Upper lobe of right lung (tissue), 1 donor: ENCODE data around the gene PTPRG. TPM values are rescaled to one million over a fixed set of nuclear protein-coding genes. Genes with fewer than 3 reads are reported as not detected.

ENCODE experiments used
- ATAC-seq: fragments of 200-7000 bp; cut with Tn5 transposase; one replicate; pipeline ENCODE4 v1.9.1; 2020; ENCODE audit warnings: mild to moderate bottlenecking, moderate library complexity
- DNase-seq: peaks from one replicate; pipeline ENCODE4 v3.0.0-alpha.2; 2020
- H3K27ac ChIP-seq: fragments of 200-600 bp; one replicate; pipeline ENCODE4 v1.8.0; 2022
- H3K27me3 ChIP-seq: fragments of 200-600 bp; one replicate; pipeline ENCODE4 v1.8.0; 2022; ENCODE audit warnings: mild to moderate bottlenecking
- H3K36me3 ChIP-seq: fragments of 200-600 bp; one replicate; pipeline ENCODE4 v1.8.0; 2022
- H3K4me1 ChIP-seq: fragments of 200-600 bp; one replicate; pipeline ENCODE4 v1.8.0; 2022
- H3K4me3 ChIP-seq: fragments of 200-600 bp; one replicate; pipeline ENCODE4 v1.8.0; 2022; ENCODE audit warnings: mild to moderate bottlenecking
- H3K9me3 ChIP-seq: fragments of 200-600 bp; one replicate; pipeline ENCODE4 v1.8.0; 2022
- intact Hi-C: fragments of 100-400 bp; cut with DNase I; formaldehyde crosslinking; loops from one replicate; pipeline ENCODE4 v1.11.0; 2022
- total RNA-seq: library from RNA; stranded (reverse); fragmentation: NEBNext Ultra II Directional; extraction: Animal tissue kit (Norgen Biotek cat#: 25700); gene quantifications from one replicate; pipeline ENCODE4 v1.2.1, GENCODE V29; 2021
- TF ChIP-seq, protein P1 (sequence below): fragments of 200-600 bp; IDR thresholded peaks from one replicate; pipeline ENCODE4 v1.8.0; 2022; ENCODE audit warnings: antibody characterized with exemption
- donor health status: DM: no; HTN: yes; CAD: no; lungs with severe emphysema.

Gene PTPRG
- total RNA-seq, 1 donor from 2014 or later = 86.7 TPM

GRCh38 chr3:61777483-61777882 lies 216.1 kb downstream of the PTPRG start:
- TF ChIP-seq, protein P1, sequence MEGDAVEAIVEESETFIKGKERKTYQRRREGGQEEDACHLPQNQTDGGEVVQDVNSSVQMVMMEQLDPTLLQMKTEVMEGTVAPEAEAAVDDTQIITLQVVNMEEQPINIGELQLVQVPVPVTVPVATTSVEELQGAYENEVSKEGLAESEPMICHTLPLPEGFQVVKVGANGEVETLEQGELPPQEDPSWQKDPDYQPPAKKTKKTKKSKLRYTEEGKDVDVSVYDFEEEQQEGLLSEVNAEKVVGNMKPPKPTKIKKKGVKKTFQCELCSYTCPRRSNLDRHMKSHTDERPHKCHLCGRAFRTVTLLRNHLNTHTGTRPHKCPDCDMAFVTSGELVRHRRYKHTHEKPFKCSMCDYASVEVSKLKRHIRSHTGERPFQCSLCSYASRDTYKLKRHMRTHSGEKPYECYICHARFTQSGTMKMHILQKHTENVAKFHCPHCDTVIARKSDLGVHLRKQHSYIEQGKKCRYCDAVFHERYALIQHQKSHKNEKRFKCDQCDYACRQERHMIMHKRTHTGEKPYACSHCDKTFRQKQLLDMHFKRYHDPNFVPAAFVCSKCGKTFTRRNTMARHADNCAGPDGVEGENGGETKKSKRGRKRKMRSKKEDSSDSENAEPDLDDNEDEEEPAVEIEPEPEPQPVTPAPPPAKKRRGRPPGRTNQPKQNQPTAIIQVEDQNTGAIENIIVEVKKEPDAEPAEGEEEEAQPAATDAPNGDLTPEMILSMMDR = no peak
- H3K4me3 ChIP-seq = no peak overlapping the region
- peaks cover 6% of the 10 kb centered on the region for H3K4me1 ChIP-seq
- DNase-seq (no peak), ATAC-seq (no peak)
- intact Hi-C loops = no loop called here
- H3K9me3 ChIP-seq = no peaks in the 10 kb centered on the region
- no peaks in the 10 kb centered on the region for H3K27me3 ChIP-seq
- H3K36me3 ChIP-seq = no peaks in the 10 kb centered on the region
- no peak overlapping the region for H3K27ac ChIP-seq

DNA sequence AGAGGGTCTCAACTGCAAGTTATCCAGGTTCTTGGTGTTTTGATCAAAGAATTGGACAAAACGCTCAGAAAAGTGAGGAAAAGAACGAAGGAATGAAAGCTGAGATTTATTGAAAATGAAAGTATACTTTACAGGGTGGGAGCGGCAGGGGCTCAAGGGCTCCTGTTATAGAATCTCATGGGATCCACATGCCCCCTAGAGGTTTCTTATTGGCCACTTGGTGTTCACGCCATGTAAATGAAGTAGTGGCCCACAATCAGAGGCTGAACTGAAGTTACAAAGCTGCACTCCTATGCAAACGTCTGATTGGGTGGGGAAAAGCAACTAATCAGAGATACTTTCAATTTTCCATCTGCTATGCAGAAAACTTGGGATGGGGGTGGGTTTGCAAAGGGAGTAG lies 216.7 kb downstream of the PTPRG start:
- ATAC-seq (no peak), DNase-seq (no peak)
- no peak overlapping the region for H3K4me3 ChIP-seq
- no peak overlapping the region for H3K27ac ChIP-seq
- no peaks in the 10 kb centered on the region for H3K27me3 ChIP-seq
- intact Hi-C loops = no loop called here
- TF ChIP-seq, protein P1 = no peak
- H3K36me3 ChIP-seq = no peaks in the 10 kb centered on the region
- H3K9me3 ChIP-seq = no peaks in the 10 kb centered on the region
- H3K4me1 ChIP-seq = peaks cover 6% of the 10 kb centered on the region

- no peaks in the 10 kb centered on the region for H3K9me3 ChIP-seq
- H3K27me3 ChIP-seq = no peaks in the 10 kb centered on the region
- H3K4me3 ChIP-seq = no peak overlapping the region
- no peak overlapping the region for H3K27ac ChIP-seq
- H3K36me3 ChIP-seq = no peaks in the 10 kb centered on the region
- DNase-seq (no peak), ATAC-seq (no peak)
- peaks cover 6% of the 10 kb centered on the region for H3K4me1 ChIP-seq
- intact Hi-C loops = no loop called here
- TF ChIP-seq, protein P1 = no peak
These were observed 218.6 kb downstream of the PTPRG start for GRCh38 chr3:61780016-61780415.

GRCh38 chr3:61780455-61781228 lies 219.3 kb downstream of the PTPRG start:
- peaks cover 6% of the 10 kb centered on the region for H3K4me1 ChIP-seq
- TF ChIP-seq, protein P1 = no peak
- ATAC-seq (no peak), DNase-seq (no peak)
- no peaks in the 10 kb centered on the region for H3K36me3 ChIP-seq
- no peaks in the 10 kb centered on the region for H3K9me3 ChIP-seq
- no peaks in the 10 kb centered on the region for H3K27me3 ChIP-seq
- H3K4me3 ChIP-seq = no peak overlapping the region
- no peak overlapping the region for H3K27ac ChIP-seq
- intact Hi-C loops = no loop called here

DNA sequence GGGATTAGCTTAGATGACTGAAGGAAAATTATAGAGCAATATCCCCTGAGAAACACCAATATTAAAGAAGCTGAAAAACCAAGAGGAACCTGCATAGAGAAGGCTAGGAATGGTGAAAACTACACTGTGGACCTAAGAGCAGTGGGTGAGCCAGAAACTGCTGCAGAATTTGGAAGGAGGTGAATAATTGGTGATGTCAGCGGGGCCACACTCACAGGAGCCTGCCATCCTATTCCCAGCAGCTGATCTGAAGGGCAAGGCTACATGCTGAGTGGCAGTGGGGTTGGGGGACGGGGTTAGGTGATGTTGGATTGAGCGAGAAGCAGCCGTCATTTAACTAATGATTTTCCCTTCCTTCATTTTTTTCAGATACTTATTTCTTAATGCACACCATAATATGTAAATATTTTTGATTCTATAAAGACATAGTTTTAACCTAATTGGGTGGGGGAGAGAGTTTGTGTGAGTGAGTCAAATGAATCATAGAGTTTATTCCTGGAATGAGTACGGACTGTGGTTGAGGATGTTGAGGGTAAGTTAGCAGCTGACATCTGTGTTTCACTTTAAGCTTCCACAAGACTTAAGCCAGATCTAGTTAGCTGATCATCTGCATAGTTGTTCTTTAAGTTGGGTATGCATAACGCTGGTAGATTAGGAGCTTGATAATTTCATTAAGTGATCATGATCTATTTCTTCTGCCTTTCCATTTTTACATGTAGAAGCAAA lies 222.8 kb downstream of the PTPRG start:
- no peak overlapping the region for H3K27ac ChIP-seq
- no peak for ATAC-seq
- DNase-seq = no peak
- H3K4me1 ChIP-seq = peaks cover 6% of the 10 kb centered on the region
- no peaks in the 10 kb centered on the region for H3K27me3 ChIP-seq
- TF ChIP-seq, protein P1 = no peak
- intact Hi-C loops = no loop called here
- H3K9me3 ChIP-seq = no peaks in the 10 kb centered on the region
- no peak overlapping the region for H3K4me3 ChIP-seq
- no peaks in the 10 kb centered on the region for H3K36me3 ChIP-seq
